T-cell (primary cell): Measurements from ENCODE around the gene B4GALNT4. TPM values are rescaled to one million over a fixed set of nuclear protein-coding genes. Genes with fewer than 3 reads are reported as not detected.

ENCODE experiments used
- ATAC-seq, 4 experiments: fragments of 200-7000 bp in 3 of 4; fragments of 150-1000 bp in 1 of 4; cut with Tn5 transposase; replicated peaks in 1 of 4; 1 replicate in 3 of 4; 2 replicates in 1 of 4; pipeline ENCODE4 v1.10.0; 2021; ENCODE audit warnings: moderate library complexity in 3 of 4, mild to moderate bottlenecking in 2 of 4, moderate number of reproducible peaks in 1 of 4
- CTCF ChIA-PET, 2 donors: fragments of 300-600 bp; sonication (Branson Sonifier 250); formaldehyde crosslinking; loops; one replicate each; lab custom pipeline; 2022; ENCODE audit warnings: antibody characterized with exemption in 2 of 2; lab: Charles Lee
- POLR2A ChIA-PET, 2 donors: fragments of 300-600 bp; sonication (Branson Sonifier 250); formaldehyde crosslinking; loops; one replicate each; lab custom pipeline; 2022; ENCODE audit warnings: antibody characterized with exemption in 2 of 2; lab: Charles Lee
- DNase-seq, 35 experiments: peaks; one replicate each; pipeline versions ENCODE4 v3.0.0 to v3.0.0-alpha.2; 2013 to 2023
- H3K27ac ChIP-seq: one replicate; pipeline ENCODE4 v1.5.1; 2013; ENCODE audit warnings: low read length
- H3K27me3 ChIP-seq, 2 experiments: replicated peaks in 1 of 2; 1 replicate in 1 of 2; 2 replicates in 1 of 2; pipeline versions ENCODE4 v1.6.1 to v1.7.0; 2013; ENCODE audit warnings: low read length in 1 of 2, mixed read lengths in 1 of 2; ENCODE audit not compliant: control insufficient read depth in 2 of 2, insufficient read depth in 2 of 2; ENCODE audit errors: extremely low read depth in 1 of 2
- H3K36me3 ChIP-seq, 2 donors: 1 replicate in 1 of 2; 2 replicates in 1 of 2; pipeline versions ENCODE4 v1.6.1 to v1.7.0; 2013; ENCODE audit warnings: low read length in 1 of 2; ENCODE audit not compliant: control insufficient read depth in 2 of 2, insufficient read depth in 1 of 2; ENCODE audit errors: extremely low read depth in 1 of 2
- H3K4me1 ChIP-seq, 2 experiments: 1 replicate in 1 of 2; 2 replicates in 1 of 2; pipeline versions ENCODE4 v1.6.1 to v1.7.0; 2013; ENCODE audit warnings: low read length in 2 of 2, mixed read lengths in 1 of 2; ENCODE audit not compliant: insufficient read depth in 2 of 2, control insufficient read depth in 1 of 2; ENCODE audit errors: extremely low read depth in 1 of 2
- H3K4me3 ChIP-seq, 2 donors: 1 replicate in 1 of 2; 2 replicates in 1 of 2; pipeline versions ENCODE4 v1.5.1 to v1.7.0; 2013; ENCODE audit warnings: mild to moderate bottlenecking in 2 of 2, low read length in 1 of 2, moderate library complexity in 1 of 2; ENCODE audit not compliant: control insufficient read depth in 1 of 2; ENCODE audit errors: extremely low read depth in 1 of 2
- H3K9me3 ChIP-seq: 2 replicates; pipeline ENCODE4 v1.7.0; 2013
- H3K27ac Mint-ChIP-seq, 2 donors: one replicate each; pipeline ENCODE4 v1.8.0; 2020 to 2021; ENCODE audit warnings: mild to moderate bottlenecking in 2 of 2, mixed read lengths in 2 of 2
- H3K27me3 Mint-ChIP-seq, 2 donors: one replicate each; pipeline ENCODE4 v1.8.0; 2021 to 2022; ENCODE audit warnings: mixed read lengths in 2 of 2
- H3K36me3 Mint-ChIP-seq: one replicate; pipeline ENCODE4 v1.8.0; 2021; ENCODE audit warnings: mixed read lengths
- H3K4me1 Mint-ChIP-seq, 3 donors: one replicate each; pipeline ENCODE4 v1.8.0; 2020 to 2022; ENCODE audit warnings: mixed read lengths in 3 of 3, mild to moderate bottlenecking in 1 of 3
- H3K4me3 Mint-ChIP-seq, 3 donors: one replicate each; pipeline ENCODE4 v1.8.0; 2020 to 2022; ENCODE audit warnings: mild to moderate bottlenecking in 3 of 3, mixed read lengths in 3 of 3, moderate library complexity in 3 of 3
- H3K9me3 Mint-ChIP-seq, 3 donors: one replicate each; pipeline ENCODE4 v1.8.0; 2020 to 2022; ENCODE audit warnings: mixed read lengths in 3 of 3
- WGBS: methylation state at CpG from one replicate; pipeline ENCODE4 v1.1.5; 2013; ENCODE audit warnings: missing lambda C conversion rate; ENCODE audit not compliant: insufficient coverage; 5-methylcytosine and 5-hydroxymethylcytosine counted together
- total RNA-seq, 35 experiments: library from RNA in 6 of 35; stranded (reverse) in 6 of 35; fragments of 120-200 nt in 1 of 35; gene quantifications; one replicate each; pipeline versions ENCODE4 v1.2.1 to v1.2.4 and lab custom pipeline; 2013 to 2026

The B4GALNT4 gene
- total RNA-seq, 5 donors from 2014 or later (not counting 1 experiment from before 2014, with no cell fraction given): 1.7 to 5.6 (median 2.8) TPM

GRCh38 chr11:377174-377865, 8.0 kb downstream of the B4GALNT4 start:
- no peak overlapping the region for H3K27ac Mint-ChIP-seq
- CTCF ChIA-PET: no interaction called here
- POLR2A ChIA-PET: no interaction called here

GRCh38 chr11:377883-378500, 8.7 kb downstream of the B4GALNT4 start:
- Histone ChIP-seq H3K4me3 (no peak overlapping the region), H3K4me1 (peaks cover 0 to 9% of the 10 kb centered on the region in 2 experiments), H3K27me3 (peaks cover 0 to 41% of the 10 kb centered on the region in 2 experiments), H3K36me3 (no peaks in the 10 kb centered on the region), H3K27ac (no peak overlapping the region), H3K9me3 (no peaks in the 10 kb centered on the region)
- CTCF ChIA-PET: no interaction called here
- Mint-ChIP-seq H3K4me3 (no peak overlapping the region), H3K27ac (no peak overlapping the region), H3K36me3 (no peaks in the 10 kb centered on the region), H3K27me3 (peaks cover 5 to 8% of the 10 kb centered on the region in 2 donors), H3K9me3 (no peaks in the 10 kb centered on the region), H3K4me1 (peaks cover 0 to 7% (median 3%) of the 10 kb centered on the region in 3 donors)
- 86% methylated on average over 10 of the region's 11 CpGs for WGBS
- DNase-seq (no peak), ATAC-seq (no peak)
- POLR2A ChIA-PET: interaction anchor here in 1 of 2 donors (0.6 kb wide), 1 partner anchor 88 kb away, joined by 6 read pairs; no protein-coding TSS in a partner anchor

More at GRCh38 chr11:377174-377865, 8.0 kb downstream of the B4GALNT4 start:
- WGBS: 94% methylated on average over 19 of the region's 44 CpGs
- Mint-ChIP-seq H3K27me3 (peaks cover 4 to 7% of the 10 kb centered on the region in 2 donors), H3K4me1 (peaks cover 0 to 7% (median 3%) of the 10 kb centered on the region in 3 donors), H3K9me3 (no peaks in the 10 kb centered on the region), H3K4me3 (no peak overlapping the region), H3K36me3 (no peaks in the 10 kb centered on the region)
- DNase-seq (no peak), ATAC-seq (no peak)
- peaks cover 0 to 8% of the 10 kb centered on the region in 2 experiments for H3K4me1 ChIP-seq
- H3K9me3 ChIP-seq: no peaks in the 10 kb centered on the region
- H3K27me3 ChIP-seq: peaks cover 0 to 40% of the 10 kb centered on the region in 2 experiments
- H3K4me3 ChIP-seq: no peak overlapping the region
- no peak overlapping the region for H3K27ac ChIP-seq
- H3K36me3 ChIP-seq: no peaks in the 10 kb centered on the region

- ChIA-PET POLR2A (no interaction called here), CTCF (no interaction called here)
- WGBS: 91% methylated on average over 78 of the region's 87 CpGs
Measured at GRCh38 chr11:379205-380094, 10.2 kb downstream of the B4GALNT4 start.

GRCh38 chr11:380095-380480, 10.8 kb downstream of the B4GALNT4 start:
- H3K4me3 ChIP-seq: no peak overlapping the region
- DNase-seq: no peak
- H3K27ac ChIP-seq: no peak overlapping the region
- Mint-ChIP-seq H3K4me1 (peaks cover 0 to 3% (median 3%) of the 10 kb centered on the region in 3 donors), H3K4me3 (no peak overlapping the region), H3K9me3 (no peaks in the 10 kb centered on the region), H3K27ac (no peak overlapping the region), H3K27me3 (peaks cover 8 to 13% of the 10 kb centered on the region in 2 donors), H3K36me3 (no peaks in the 10 kb centered on the region)
- ChIA-PET CTCF (no interaction called here), POLR2A (no interaction called here)
- H3K4me1 ChIP-seq: peaks cover 0 to 9% of the 10 kb centered on the region in 2 experiments
- no peaks in the 10 kb centered on the region for H3K9me3 ChIP-seq
- ATAC-seq: no peak
- no peaks in the 10 kb centered on the region for H3K36me3 ChIP-seq
- WGBS: 95% methylated on average over 26 of the region's 35 CpGs
- H3K27me3 ChIP-seq: peaks cover 0 to 48% of the 10 kb centered on the region in 2 experiments

More at GRCh38 chr11:379205-380094, 10.2 kb downstream of the B4GALNT4 start:
- DNase-seq (no peak), ATAC-seq (no peak)
- H3K27me3 ChIP-seq: peaks cover 0 to 48% of the 10 kb centered on the region in 2 experiments
- no peaks in the 10 kb centered on the region for H3K36me3 ChIP-seq
- Mint-ChIP-seq H3K9me3 (no peaks in the 10 kb centered on the region), H3K27ac (no peak overlapping the region), H3K4me1 (peaks cover 0 to 3% (median 3%) of the 10 kb centered on the region in 3 donors), H3K27me3 (peaks cover 8 to 13% of the 10 kb centered on the region in 2 donors), H3K4me3 (no peak overlapping the region), H3K36me3 (no peaks in the 10 kb centered on the region)
- no peaks in the 10 kb centered on the region for H3K9me3 ChIP-seq
- H3K27ac ChIP-seq: no peak overlapping the region
- no peak overlapping the region for H3K4me3 ChIP-seq
- H3K4me1 ChIP-seq: peaks cover 0 to 9% of the 10 kb centered on the region in 2 experiments

GRCh38 chr11:380491-380890, 11.2 kb downstream of the B4GALNT4 start:
- no peak overlapping the region for H3K27ac ChIP-seq
- no peaks in the 10 kb centered on the region for H3K36me3 Mint-ChIP-seq
- DNase-seq: no peak
- no peaks in the 10 kb centered on the region for H3K9me3 Mint-ChIP-seq
- peaks cover 0 to 44% of the 10 kb centered on the region in 2 experiments for H3K27me3 ChIP-seq
- H3K27me3 Mint-ChIP-seq: peaks cover 8 to 13% of the 10 kb centered on the region in 2 donors
- CTCF ChIA-PET: no interaction called here
- POLR2A ChIA-PET: no interaction called here
- peaks cover 0 to 9% of the 10 kb centered on the region in 2 experiments for H3K4me1 ChIP-seq
- H3K4me1 Mint-ChIP-seq: peaks cover 0 to 3% (median 3%) of the 10 kb centered on the region in 3 donors
- 96% methylated on average over 10 of the region's 23 CpGs for WGBS
- no peak overlapping the region for H3K4me3 ChIP-seq
- H3K9me3 ChIP-seq: no peaks in the 10 kb centered on the region
- H3K27ac Mint-ChIP-seq: no peak overlapping the region
- no peaks in the 10 kb centered on the region for H3K36me3 ChIP-seq
- no peak overlapping the region for H3K4me3 Mint-ChIP-seq
- no peak for ATAC-seq

GRCh38 chr11:380996-381395, 11.7 kb downstream of the B4GALNT4 start:
- 93% methylated on average over 3 of the region's 14 CpGs for WGBS
- no peak overlapping the region for H3K4me3 ChIP-seq
- ATAC-seq: no peak
- H3K36me3 ChIP-seq: no peaks in the 10 kb centered on the region
- H3K27me3 ChIP-seq: peaks cover 0 to 44% of the 10 kb centered on the region in 2 experiments
- H3K9me3 ChIP-seq: no peaks in the 10 kb centered on the region
- H3K36me3 Mint-ChIP-seq: no peaks in the 10 kb centered on the region
- no peak for DNase-seq
- CTCF ChIA-PET: no interaction called here
- POLR2A ChIA-PET: no interaction called here
- peaks cover 0 to 3% (median 3%) of the 10 kb centered on the region in 3 donors for H3K4me1 Mint-ChIP-seq
- peaks cover 8 to 13% of the 10 kb centered on the region in 2 donors for H3K27me3 Mint-ChIP-seq
- H3K9me3 Mint-ChIP-seq: no peaks in the 10 kb centered on the region
- no peak overlapping the region for H3K27ac Mint-ChIP-seq
- no peak overlapping the region for H3K27ac ChIP-seq
- H3K4me3 Mint-ChIP-seq: no peak overlapping the region
- H3K4me1 ChIP-seq: peaks cover 0 to 13% of the 10 kb centered on the region in 2 experiments
